IPS-NIHi7 (cell line): ENCODE data around the gene CSPG4.

Experiments used
- DNase-seq: peaks from one replicate; pipeline ENCODE4 v3.0.0; 2012; ENCODE audit warnings: mixed read lengths; ENCODE audit errors: extremely low spot score

Gene CSPG4

GRCh38 chr15:75672646-75673425 is 39.8 kb downstream of the CSPG4 start:
- DNase-seq, result peak; percentile 60

- DNase-seq, result no peak
These were observed 40.7 kb downstream of the CSPG4 start for GRCh38 chr15:75671730-75672602.

GRCh38 chr15:75669879-75670212 is 42.8 kb downstream of the CSPG4 start:
- DNase-seq, result no peak

- no peak for DNase-seq
These were observed 43.3 kb downstream of the CSPG4 start for GRCh38 chr15:75669191-75669878.

- no peak for DNase-seq
These were observed 45.7 kb downstream of the CSPG4 start for GRCh38 chr15:75666823-75667501.

GRCh38 chr15:75663931-75664421 is 48.7 kb downstream of the CSPG4 start:
- no peak for DNase-seq

- no peak for DNase-seq
These were observed 49.7 kb downstream of the CSPG4 start for GRCh38 chr15:75662823-75663519.

- no peak for DNase-seq
These were observed 50.9 kb downstream of the CSPG4 start for GRCh38 chr15:75661756-75662140.

- DNase-seq, result peak; percentile 81
These were observed 51.4 kb downstream of the CSPG4 start for GRCh38 chr15:75661100-75661755.

GRCh38 chr15:75659928-75660645 is 52.6 kb downstream of the CSPG4 start:
- no peak for DNase-seq

- DNase-seq, result no peak
These were observed 53.4 kb downstream of the CSPG4 start for GRCh38 chr15:75659141-75659771.

GRCh38 chr15:75656813-75657212 is 55.8 kb downstream of the CSPG4 start:
- DNase-seq, result no peak

- no peak for DNase-seq
These were observed 56.3 kb downstream of the CSPG4 start for GRCh38 chr15:75656331-75656730.

GRCh38 chr15:75655931-75656330 is 56.7 kb downstream of the CSPG4 start:
- DNase-seq, result no peak

- DNase-seq, result no peak
These were observed 58.3 kb downstream of the CSPG4 start for GRCh38 chr15:75654201-75654907.

GRCh38 chr15:75653347-75653913 is 59.2 kb downstream of the CSPG4 start:
- DNase-seq, result no peak

- DNase-seq, result no peak
These were observed 60.7 kb downstream of the CSPG4 start for GRCh38 chr15:75651810-75652543.
